GM12892 (cell line): Measurements from ENCODE around the gene LLGL2.

Experiments
- POLR2A ChIP-seq: IDR thresholded peaks from 2 replicates; pipeline ENCODE4 v1.6.1; 2011; ENCODE audit warnings: low read depth, low read length, control low read depth
- POLR2AphosphoS5 ChIP-seq: IDR thresholded peaks from 2 replicates; pipeline ENCODE4 v1.6.1; 2011; ENCODE audit warnings: low read depth, low read length, control low read depth
- TAF1 ChIP-seq: IDR thresholded peaks from 2 replicates; pipeline ENCODE4 v1.6.1; 2011; ENCODE audit warnings: low read depth, mild to moderate bottlenecking, control low read depth, low read length, borderline replicate concordance

DNA sequence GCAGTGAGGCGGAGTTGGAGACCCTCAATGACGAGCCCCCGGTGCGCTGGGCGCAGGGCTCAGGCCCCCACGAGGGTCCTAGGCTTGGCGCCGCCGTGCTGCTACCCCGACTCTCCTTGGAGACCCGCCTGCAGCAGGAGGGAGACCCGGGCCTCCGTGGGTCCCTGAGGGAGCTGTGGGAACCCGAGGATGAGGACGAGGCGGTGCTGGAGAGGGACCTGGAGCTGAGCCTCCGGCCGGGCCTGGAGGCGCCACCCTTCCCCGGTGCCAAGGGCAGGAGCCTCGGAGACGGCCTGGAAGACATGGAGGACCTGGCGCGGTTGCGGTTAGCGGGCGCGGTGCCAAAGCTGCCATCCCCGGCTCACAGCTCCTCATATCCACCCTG is 64.4 kb downstream of the LLGL2 start:
- TF ChIP-seq POLR2A = no peak
- TF ChIP-seq POLR2AphosphoS5 = no peak
- TF ChIP-seq TAF1 = no peak
